C4-2B (cell line): ENCODE measurements around the gene VCX3B.
"Not testable (repeated sequence)": the region's sequence is repeated elsewhere in the genome, so short reads cannot be mapped to it uniquely, and the experiment has no call there.

Experiments
- H3K27ac ChIP-seq: fragments of 450-650 bp; 2 replicates; pipeline ENCODE4 v1.5.1; 2017
- ZFX ChIP-seq: fragments of 450-650 bp; IDR thresholded peaks from 2 replicates; pipeline ENCODE4 v1.6.1; 2017
- TF ChIP-seq, protein P1 (sequence below): fragments of 450-650 bp; conservative IDR thresholded peaks from 2 replicates; pipeline ENCODE4 v1.5.1; 2017; ENCODE audit warnings: mild to moderate bottlenecking

The VCX3B gene

DNA sequence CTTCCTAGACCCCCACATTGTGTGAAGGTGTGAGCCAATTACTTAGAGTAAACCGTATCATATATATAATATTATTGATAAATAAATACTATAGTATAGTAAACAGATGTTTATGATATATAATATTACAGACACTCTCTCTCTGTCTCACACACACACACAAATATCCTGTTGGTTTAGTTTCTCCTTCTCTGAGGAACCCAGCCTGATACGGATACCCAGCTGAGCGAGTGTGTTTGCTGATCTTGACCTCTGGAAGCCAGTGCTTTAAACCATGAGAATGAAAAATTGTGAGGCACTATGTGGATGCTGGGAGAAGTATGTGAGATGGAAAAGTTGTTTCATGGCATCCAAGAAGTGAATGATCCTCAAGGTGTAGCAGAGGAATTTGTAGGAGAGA is at the start of gene VCX3B:
TSS of gene VCX3B (plus strand) at position 301 of the 400 bp plus-strand sequence. CDS start 621 bp downstream, outside the sequence.
- not testable (repeated sequence) for H3K27ac ChIP-seq

DNA sequence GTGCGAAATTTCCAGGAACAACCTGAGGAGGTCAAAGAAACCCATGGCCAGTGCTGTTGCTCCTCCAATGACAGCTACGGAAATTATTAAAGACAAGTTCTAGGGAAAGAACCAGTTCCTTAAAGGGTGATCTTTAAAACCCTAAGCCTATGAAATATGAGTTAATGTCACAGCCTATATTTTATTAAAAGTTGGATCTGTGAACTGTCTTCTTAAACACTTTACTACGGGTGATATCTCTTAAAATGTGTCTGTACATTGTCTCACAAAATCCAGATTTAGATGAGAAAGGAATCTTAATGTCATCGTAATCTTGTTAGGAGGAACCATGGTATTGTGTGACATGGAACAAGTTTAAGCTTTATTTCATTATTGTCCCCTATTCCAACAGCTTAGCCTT is 46.3 kb upstream of the VCX3B start:
- TF ChIP-seq, protein P1, sequence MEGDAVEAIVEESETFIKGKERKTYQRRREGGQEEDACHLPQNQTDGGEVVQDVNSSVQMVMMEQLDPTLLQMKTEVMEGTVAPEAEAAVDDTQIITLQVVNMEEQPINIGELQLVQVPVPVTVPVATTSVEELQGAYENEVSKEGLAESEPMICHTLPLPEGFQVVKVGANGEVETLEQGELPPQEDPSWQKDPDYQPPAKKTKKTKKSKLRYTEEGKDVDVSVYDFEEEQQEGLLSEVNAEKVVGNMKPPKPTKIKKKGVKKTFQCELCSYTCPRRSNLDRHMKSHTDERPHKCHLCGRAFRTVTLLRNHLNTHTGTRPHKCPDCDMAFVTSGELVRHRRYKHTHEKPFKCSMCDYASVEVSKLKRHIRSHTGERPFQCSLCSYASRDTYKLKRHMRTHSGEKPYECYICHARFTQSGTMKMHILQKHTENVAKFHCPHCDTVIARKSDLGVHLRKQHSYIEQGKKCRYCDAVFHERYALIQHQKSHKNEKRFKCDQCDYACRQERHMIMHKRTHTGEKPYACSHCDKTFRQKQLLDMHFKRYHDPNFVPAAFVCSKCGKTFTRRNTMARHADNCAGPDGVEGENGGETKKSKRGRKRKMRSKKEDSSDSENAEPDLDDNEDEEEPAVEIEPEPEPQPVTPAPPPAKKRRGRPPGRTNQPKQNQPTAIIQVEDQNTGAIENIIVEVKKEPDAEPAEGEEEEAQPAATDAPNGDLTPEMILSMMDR, result no peak

DNA sequence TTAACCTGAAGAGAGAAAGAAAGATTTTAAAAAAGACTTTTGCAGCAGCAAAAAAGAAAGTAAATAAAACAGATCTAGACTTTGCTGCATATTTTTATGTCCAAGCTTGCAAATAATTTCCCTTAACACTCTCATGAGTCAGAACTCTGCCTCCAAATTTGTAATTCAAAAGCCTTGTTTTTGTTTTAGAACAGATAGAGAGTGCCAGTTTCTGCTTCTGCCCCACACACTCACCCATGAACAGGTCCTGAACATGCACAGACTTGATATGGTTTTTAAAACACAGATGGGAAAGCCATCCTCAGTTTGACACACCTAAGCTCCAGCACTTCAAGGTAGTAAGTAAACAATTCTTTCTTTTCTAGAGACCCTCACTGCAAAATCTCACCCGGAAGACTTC is 39.7 kb upstream of the VCX3B start:
- TF ChIP-seq ZFX, result no peak
- TF ChIP-seq, protein P1, result no peak
- no peak overlapping the region for H3K27ac ChIP-seq

More for the DNA sequence above, 46.3 kb upstream of the VCX3B start:
- H3K27ac ChIP-seq, result no peak overlapping the region

DNA sequence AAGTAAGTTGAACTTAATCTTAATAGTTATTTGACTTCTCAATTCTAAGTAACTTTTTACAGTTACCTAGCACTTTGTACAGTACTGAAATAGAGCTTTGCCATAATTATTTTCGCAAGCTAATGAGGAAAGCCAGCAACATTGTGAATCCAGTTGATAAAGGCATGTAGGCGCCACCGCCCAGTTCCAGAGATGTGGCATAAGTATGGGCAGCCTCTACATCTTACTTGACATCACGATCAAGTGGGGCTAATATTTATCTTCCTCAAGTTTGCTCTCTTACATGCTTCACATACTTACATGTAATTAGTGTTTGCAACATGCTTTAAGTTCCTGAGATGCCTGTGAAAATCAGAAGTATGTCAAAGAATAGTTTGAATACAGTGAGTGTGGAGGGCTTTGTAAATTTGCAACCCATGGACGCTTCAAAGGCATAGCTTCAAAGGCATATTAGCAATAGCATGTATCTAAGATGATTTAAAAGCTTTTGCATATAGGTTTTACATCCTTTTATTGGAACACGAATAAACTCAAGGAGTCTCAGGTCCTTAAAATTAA is 34.9 kb upstream of the VCX3B start:
- no peak overlapping the region for H3K27ac ChIP-seq
- TF ChIP-seq ZFX, result no peak
- TF ChIP-seq, protein P1, result no peak

DNA sequence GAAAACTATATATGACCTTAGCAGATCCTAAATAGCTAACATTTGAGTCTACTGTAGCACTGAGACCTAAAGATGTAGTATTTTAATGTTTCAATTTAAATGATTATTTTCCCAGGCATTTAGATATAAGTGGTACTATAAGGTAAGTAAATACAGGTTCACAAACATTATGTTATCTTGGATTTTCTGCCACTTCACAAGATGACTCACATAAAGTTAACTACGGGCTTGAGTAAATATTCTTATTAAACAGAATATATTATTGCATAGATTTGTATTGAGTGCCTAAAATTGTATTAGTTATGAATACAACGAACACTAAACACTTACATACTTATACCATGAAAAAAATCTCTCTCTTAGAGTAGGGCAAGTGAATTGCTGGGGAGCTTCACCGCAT is 34.2 kb upstream of the VCX3B start:
- TF ChIP-seq, protein P1, result no peak
- TF ChIP-seq ZFX, result no peak
- no peak overlapping the region for H3K27ac ChIP-seq

DNA sequence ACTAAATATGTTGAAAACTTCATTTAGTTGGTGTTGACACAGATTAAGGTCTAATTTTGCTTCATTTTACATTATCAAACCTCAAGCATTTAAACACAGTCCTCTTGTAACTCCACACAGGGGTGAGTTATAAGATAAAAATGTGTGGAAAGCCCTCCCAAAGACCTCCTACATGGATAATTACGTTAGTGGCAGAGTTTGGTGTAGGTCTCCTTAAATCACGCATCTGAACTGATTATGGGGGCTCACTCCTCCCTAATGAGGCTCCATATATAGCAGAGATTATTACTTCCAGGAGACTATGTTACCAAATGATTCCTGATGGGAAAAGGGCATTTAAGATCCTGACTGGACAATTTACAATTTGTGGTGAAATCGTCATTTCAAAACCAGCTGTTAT is 32.2 kb upstream of the VCX3B start:
- TF ChIP-seq, protein P1, result no peak

DNA sequence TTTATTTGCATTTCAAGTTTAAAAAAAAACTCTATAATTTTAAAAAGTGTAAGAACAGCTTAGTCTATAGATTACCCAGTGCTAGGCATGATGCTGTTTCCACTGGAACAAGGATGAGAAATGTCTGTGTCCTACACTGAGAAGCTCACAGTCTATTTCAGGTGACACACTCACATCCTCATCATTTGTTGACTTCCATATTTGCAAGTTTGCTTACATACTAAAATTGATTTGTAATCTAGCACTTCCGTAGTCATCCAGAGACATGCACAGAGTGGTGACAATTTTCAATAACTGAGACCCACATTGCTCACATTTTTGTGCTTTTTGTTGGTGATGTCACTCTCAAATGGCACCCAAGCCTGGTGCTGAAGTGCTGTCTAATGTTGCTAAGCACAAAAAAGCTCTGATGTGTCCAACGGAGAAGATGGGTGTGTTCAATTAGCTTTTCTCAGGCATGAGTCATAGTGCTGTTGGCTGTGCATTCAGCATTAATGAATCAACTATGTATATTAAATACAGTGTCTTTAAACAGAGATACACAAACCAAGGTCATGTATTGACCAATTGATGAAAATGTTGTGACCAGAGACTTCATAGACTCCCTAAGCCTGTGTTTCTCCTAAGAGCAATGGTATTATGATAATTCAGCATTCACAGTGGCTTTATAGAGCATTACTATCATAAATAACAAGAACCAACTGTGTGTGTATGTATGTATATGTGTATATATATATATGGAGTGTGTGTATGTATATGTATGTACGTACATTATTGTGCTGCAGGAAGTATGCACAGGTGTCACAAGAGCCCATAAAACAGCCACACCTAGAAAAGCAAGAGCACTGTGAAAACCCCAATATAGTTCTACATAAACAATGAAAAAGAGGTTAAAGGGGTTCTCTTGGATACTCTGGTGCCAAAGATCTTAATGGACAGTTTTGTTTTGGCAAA is 31.2 kb upstream of the VCX3B start:
- TF ChIP-seq ZFX, result no peak
- TF ChIP-seq, protein P1, result no peak
- no peak overlapping the region for H3K27ac ChIP-seq

More for the DNA sequence above, 32.2 kb upstream of the VCX3B start:
- no peak overlapping the region for H3K27ac ChIP-seq
